Measurements from ENCODE around the gene UNC5A. TPM values are rescaled to one million over a fixed set of nuclear protein-coding genes. Genes with fewer than 3 reads are reported as not detected.

The UNC5A gene
- total RNA-seq, 1 donor from 2014 or later, result not detected

- Mint-ChIP-seq H3K36me3 (ENCODE audit: low read depth, unreplicated experiment) (peaks cover 4% of the 10 kb centered on the region), H3K9me3 (ENCODE audit: unreplicated experiment) (no peaks in the 10 kb centered on the region), H3K4me3 (ENCODE audit: unreplicated experiment) (no peak overlapping the region), H3K27ac (ENCODE audit: unreplicated experiment) (no peak overlapping the region), H3K27me3 (ENCODE audit: unreplicated experiment) (peaks cover 7% of the 10 kb centered on the region), H3K4me1 (ENCODE audit: unreplicated experiment) (no peaks in the 10 kb centered on the region)
- TF ChIP-seq CTCF (IDR thresholded peaks at IDR 0.05; ENCODE audit: unreplicated experiment), result no peak
- no peak for DNase-seq (ENCODE audit: low spot score)
These were observed 33.4 kb upstream of the UNC5A start for GRCh38 chr5:176776916-176777315.

DNA sequence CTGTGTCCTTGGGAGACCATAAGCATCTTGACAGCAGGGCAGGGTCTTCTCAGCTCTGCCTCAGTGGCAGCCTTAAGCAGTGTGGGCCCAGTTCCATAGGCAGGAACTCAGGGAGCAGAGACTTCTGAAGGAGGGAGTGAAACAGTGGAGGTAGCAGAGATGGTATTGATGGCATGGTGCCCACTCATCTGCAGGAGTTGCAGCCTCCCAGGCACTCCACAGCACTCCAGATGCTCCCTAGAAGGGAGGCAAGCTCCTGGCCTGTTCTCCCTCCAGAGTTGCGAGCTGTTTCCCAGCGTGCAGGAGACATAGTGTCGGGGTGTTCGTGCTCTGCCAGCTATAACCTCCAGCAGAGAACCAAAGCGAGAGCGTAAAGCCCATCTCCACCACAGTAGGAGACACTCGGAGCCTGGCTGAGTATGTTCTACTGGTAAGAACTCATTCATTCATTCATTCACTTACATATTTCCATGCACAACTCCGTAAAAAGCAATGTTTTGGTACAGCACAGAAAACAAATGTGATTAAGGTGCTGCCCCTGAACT is 31.4 kb upstream of the UNC5A start:
- no peaks in the 10 kb centered on the region for H3K9me3 Mint-ChIP-seq (ENCODE audit: unreplicated experiment)
- peaks cover 7% of the 10 kb centered on the region for H3K27me3 Mint-ChIP-seq (ENCODE audit: unreplicated experiment)
- H3K36me3 Mint-ChIP-seq (ENCODE audit: low read depth, unreplicated experiment), result peaks cover 4% of the 10 kb centered on the region

DNA sequence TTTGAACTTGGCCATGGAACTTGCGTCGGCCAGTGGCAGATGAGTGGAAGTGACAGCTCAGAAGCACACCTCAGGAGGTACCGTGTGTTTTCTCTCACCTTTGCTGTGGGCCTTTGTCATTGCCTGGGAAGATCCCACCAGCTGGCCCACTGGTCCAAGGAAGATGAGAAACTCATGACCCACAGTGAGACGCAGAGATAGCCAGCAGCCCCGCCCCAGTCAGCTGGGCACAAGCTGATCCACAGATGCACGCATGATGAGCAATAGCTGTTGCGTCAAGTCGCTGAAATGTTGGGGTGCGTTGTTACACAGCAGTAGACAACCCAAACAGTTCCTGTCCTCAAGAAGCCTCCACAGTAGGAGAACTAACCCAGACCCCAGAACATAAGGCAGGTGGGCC is 30.8 kb upstream of the UNC5A start:
- H3K4me1 Mint-ChIP-seq (ENCODE audit: unreplicated experiment), result no peaks in the 10 kb centered on the region
- peaks cover 4% of the 10 kb centered on the region for H3K36me3 Mint-ChIP-seq (ENCODE audit: low read depth, unreplicated experiment)
- peaks cover 7% of the 10 kb centered on the region for H3K27me3 Mint-ChIP-seq (ENCODE audit: unreplicated experiment)
- TF ChIP-seq CTCF (IDR thresholded peaks at IDR 0.05; ENCODE audit: unreplicated experiment), result no peak
- H3K27ac Mint-ChIP-seq (ENCODE audit: unreplicated experiment), result no peak overlapping the region
- H3K4me3 Mint-ChIP-seq (ENCODE audit: unreplicated experiment), result no peak overlapping the region
- DNase-seq (ENCODE audit: low spot score), result no peak
- H3K9me3 Mint-ChIP-seq (ENCODE audit: unreplicated experiment), result no peaks in the 10 kb centered on the region

More for the DNA sequence above, 31.4 kb upstream of the UNC5A start:
- Mint-ChIP-seq H3K4me3 (ENCODE audit: unreplicated experiment) (no peak overlapping the region), H3K27ac (ENCODE audit: unreplicated experiment) (no peak overlapping the region), H3K4me1 (ENCODE audit: unreplicated experiment) (no peaks in the 10 kb centered on the region)
- TF ChIP-seq CTCF (IDR thresholded peaks at IDR 0.05; ENCODE audit: unreplicated experiment), result no peak
- DNase-seq (ENCODE audit: low spot score), result no peak

GRCh38 chr5:176780176-176781053 is 29.9 kb upstream of the UNC5A start:
- no peak for TF ChIP-seq CTCF (IDR thresholded peaks at IDR 0.05; ENCODE audit: unreplicated experiment)
- H3K4me3 Mint-ChIP-seq (ENCODE audit: unreplicated experiment), result no peak overlapping the region
- no peak overlapping the region for H3K27ac Mint-ChIP-seq (ENCODE audit: unreplicated experiment)
- no peak for DNase-seq (ENCODE audit: low spot score)
- H3K36me3 Mint-ChIP-seq (ENCODE audit: low read depth, unreplicated experiment), result peaks cover 4% of the 10 kb centered on the region
- H3K27me3 Mint-ChIP-seq (ENCODE audit: unreplicated experiment), result peaks cover 7% of the 10 kb centered on the region
- no peaks in the 10 kb centered on the region for H3K9me3 Mint-ChIP-seq (ENCODE audit: unreplicated experiment)
- H3K4me1 Mint-ChIP-seq (ENCODE audit: unreplicated experiment), result no peaks in the 10 kb centered on the region

GRCh38 chr5:176781054-176781375 is 29.3 kb upstream of the UNC5A start:
- no peak for TF ChIP-seq CTCF (IDR thresholded peaks at IDR 0.05; ENCODE audit: unreplicated experiment)
- no peaks in the 10 kb centered on the region for H3K4me1 Mint-ChIP-seq (ENCODE audit: unreplicated experiment)
- no peaks in the 10 kb centered on the region for H3K9me3 Mint-ChIP-seq (ENCODE audit: unreplicated experiment)
- no peak overlapping the region for H3K27ac Mint-ChIP-seq (ENCODE audit: unreplicated experiment)
- no peak for DNase-seq (ENCODE audit: low spot score)
- peaks cover 4% of the 10 kb centered on the region for H3K36me3 Mint-ChIP-seq (ENCODE audit: low read depth, unreplicated experiment)
- peaks cover 7% of the 10 kb centered on the region for H3K27me3 Mint-ChIP-seq (ENCODE audit: unreplicated experiment)
- no peak overlapping the region for H3K4me3 Mint-ChIP-seq (ENCODE audit: unreplicated experiment)

Measured in endothelial cell (in vitro differentiated cells).